GM19468 (cell line): ENCODE results near the gene SNIP1.
"Not testable (repeated sequence)": the region's sequence is repeated elsewhere in the genome, so short reads cannot be mapped to it uniquely, and the experiment has no call there.

ENCODE experiments used
- ATAC-seq: cut with Tn5 transposase; IDR thresholded peaks from one replicate; pipeline ENCODE4 v1.9.1; 2021; ENCODE audit warnings: mild to moderate bottlenecking, moderate library complexity, moderate number of reproducible peaks; ENCODE audit not compliant: unreplicated experiment; ENCODE audit errors: extremely low read depth

Gene SNIP1

GRCh38 chr1:37560401-37561132 is 6.5 kb upstream of the SNIP1 start:
- ATAC-seq = no peak

- ATAC-seq = not testable (repeated sequence)
These were observed 5.9 kb upstream of the SNIP1 start for GRCh38 chr1:37559957-37560379.

- ATAC-seq = no peak
These were observed 5.0 kb upstream of the SNIP1 start for GRCh38 chr1:37559080-37559479.

GRCh38 chr1:37558411-37558810 is 4.3 kb upstream of the SNIP1 start:
- ATAC-seq = no peak

- no peak for ATAC-seq
These were observed 3.3 kb upstream of the SNIP1 start for GRCh38 chr1:37557402-37557801.

- ATAC-seq = no peak
These were observed 2.7 kb upstream of the SNIP1 start, which contains the start of gene DNALI1 for GRCh38 chr1:37556712-37557196. TSS of gene DNALI1 (plus strand) at chr1:37556940. CDS start at chr1:37556995, 55 bp downstream.

- ATAC-seq = no peak
These were observed 531 bp downstream of the SNIP1 start for GRCh38 chr1:37553598-37553926.

GRCh38 chr1:37549341-37549740 is 4.8 kb downstream of the SNIP1 start:
- no peak for ATAC-seq

- ATAC-seq = no peak
These were observed 9.1 kb downstream of the SNIP1 start for GRCh38 chr1:37545019-37545418.

- ATAC-seq = no peak
These were observed 9.6 kb downstream of the SNIP1 start for GRCh38 chr1:37544530-37544929.

GRCh38 chr1:37540036-37540785 is 13.9 kb downstream of the SNIP1 start:
- ATAC-seq = no peak

- not testable (repeated sequence) for ATAC-seq
These were observed 14.9 kb downstream of the SNIP1 start for GRCh38 chr1:37539154-37539553.

- ATAC-seq = no peak
These were observed 16.7 kb downstream of the SNIP1 start for GRCh38 chr1:37537378-37537777.

- no peak for ATAC-seq
These were observed 20.6 kb downstream of the SNIP1 start for GRCh38 chr1:37533317-37534093.

- ATAC-seq = not testable (repeated sequence)
These were observed 21.5 kb downstream of the SNIP1 start for GRCh38 chr1:37532418-37533156.

- ATAC-seq = not testable (repeated sequence)
These were observed 24.2 kb downstream of the SNIP1 start for GRCh38 chr1:37529888-37530287.

- ATAC-seq = no peak
These were observed 34.5 kb downstream of the SNIP1 start for GRCh38 chr1:37519613-37520012.

GRCh38 chr1:37518929-37519328 is 35.2 kb downstream of the SNIP1 start:
- not testable (repeated sequence) for ATAC-seq

GRCh38 chr1:37518241-37518640 is 35.9 kb downstream of the SNIP1 start:
- ATAC-seq = not testable (repeated sequence)

- ATAC-seq = no peak
These were observed 36.5 kb downstream of the SNIP1 start for GRCh38 chr1:37517569-37517968.
